GM21786 (cell line): Measurements from ENCODE around the gene PPP1R2B.
"Not testable (repeated sequence)": the region's sequence is repeated elsewhere in the genome, so short reads cannot be mapped to it uniquely, and the experiment has no call there.

Experiments used
- ATAC-seq: cut with Tn5 transposase; IDR thresholded peaks from one replicate; pipeline ENCODE4 v1.9.1; 2021; ENCODE audit not compliant: unreplicated experiment

The PPP1R2B gene

GRCh38 chr5:156850206-156850751, at the start of gene PPP1R2B:
PPP1R2B (plus strand) TSS chr5:156850295; CDS start chr5:156850563, 268 bp downstream.
- no peak for ATAC-seq

DNA sequence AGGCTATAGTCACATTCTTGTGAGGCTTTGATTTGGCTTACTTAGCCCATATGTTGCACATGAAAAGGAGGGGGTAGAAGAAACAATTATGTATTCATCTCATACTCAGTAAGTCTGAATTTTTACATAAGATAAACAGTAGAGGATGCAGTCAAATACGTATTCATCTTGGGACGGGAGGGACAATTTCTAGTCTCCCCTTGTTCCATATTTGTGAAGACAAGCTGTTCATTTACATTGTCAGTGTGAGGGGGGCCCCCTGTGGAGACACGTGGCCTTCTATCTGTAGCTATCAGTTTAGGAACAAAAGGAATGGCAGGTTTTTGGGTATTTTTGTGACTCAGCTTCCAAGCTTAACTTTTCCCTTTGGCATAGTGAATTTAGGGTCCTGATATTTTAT, 49.2 kb upstream of the PPP1R2B start:
- peak; percentile 43 for ATAC-seq

DNA sequence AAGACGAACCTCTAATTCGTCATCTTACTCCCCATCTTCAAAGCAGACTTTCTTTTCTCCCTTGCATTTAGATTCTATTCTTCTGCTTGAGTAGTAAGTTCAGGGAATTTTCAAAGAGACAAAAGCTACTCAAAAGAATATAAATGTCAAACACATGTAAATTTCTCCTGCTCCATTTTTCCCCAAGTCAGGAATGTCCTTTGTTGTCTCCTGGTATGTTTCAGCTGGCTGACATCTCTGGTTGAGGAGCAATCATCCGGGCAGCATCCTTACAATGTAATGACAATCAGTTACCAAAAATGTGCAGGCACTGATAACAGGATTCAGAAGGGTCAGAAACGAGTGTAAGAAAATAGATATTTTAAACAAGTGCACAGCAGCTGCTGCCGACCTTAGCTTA, 47.6 kb upstream of the PPP1R2B start:
- ATAC-seq, result no peak

GRCh38 chr5:156803404-156803803, 46.7 kb upstream of the PPP1R2B start:
- no peak for ATAC-seq

DNA sequence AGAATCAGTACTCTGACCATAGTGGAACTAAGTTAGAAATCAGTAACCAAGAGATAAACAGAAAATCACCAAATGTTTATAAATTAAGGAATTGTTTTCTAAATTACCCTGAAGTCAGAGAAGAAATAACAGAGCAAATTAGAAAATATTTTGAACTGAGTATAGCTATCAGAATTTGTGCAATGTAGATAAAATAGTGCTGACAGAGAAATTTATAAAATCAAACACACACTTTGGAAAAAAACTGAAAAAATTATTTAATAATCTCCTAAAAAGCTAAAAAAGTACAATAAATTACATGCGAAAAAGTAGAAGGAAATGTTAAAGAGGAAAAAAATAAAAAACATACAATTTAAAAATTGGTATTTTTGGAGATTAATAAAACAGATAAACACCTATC, 37.1 kb upstream of the PPP1R2B start:
- ATAC-seq, result no peak

- peak; percentile 64 for ATAC-seq
Measured at GRCh38 chr5:156815988-156816599, 34.0 kb upstream of the PPP1R2B start.

DNA sequence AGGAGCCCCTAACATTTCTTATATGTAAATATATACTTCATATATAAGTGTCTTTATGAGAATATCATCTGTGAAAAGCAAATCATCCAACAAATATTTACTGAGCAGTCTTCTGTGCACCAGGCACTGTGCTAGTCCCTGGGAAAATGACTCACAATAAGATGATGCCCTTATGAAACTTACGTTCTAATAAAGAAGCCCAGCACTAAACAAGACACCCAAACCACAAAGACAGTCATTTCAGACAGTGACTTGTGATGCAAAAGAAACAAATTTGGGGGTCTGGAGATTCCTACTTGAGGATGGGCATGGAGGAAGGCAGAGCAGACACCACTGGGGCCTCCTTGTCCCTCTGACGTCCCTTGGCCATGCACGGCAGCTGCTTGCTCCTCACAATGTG, 30.6 kb upstream of the PPP1R2B start:
- ATAC-seq, result no peak

- ATAC-seq, result no peak
Measured at GRCh38 chr5:156819967-156820581, 30.0 kb upstream of the PPP1R2B start.

DNA sequence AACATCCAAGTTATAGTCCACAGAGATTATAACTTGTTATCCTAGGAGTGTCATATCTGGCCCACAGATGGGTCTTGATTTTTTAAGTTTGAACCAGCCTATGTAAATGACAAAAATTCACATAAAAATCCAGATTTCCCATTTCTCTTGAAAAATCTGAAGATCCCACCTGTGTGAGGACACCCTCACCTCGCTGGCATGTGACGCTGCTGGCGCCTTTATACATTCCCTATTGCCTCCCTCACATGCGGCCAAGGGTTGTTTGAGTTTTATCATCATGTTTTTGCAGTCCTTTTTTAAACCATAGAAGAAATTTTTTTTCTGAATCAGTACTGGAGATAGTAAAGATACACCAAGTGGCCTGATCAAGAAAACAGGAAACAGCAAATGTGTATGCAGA, 25.9 kb upstream of the PPP1R2B start:
- ATAC-seq, result no peak

DNA sequence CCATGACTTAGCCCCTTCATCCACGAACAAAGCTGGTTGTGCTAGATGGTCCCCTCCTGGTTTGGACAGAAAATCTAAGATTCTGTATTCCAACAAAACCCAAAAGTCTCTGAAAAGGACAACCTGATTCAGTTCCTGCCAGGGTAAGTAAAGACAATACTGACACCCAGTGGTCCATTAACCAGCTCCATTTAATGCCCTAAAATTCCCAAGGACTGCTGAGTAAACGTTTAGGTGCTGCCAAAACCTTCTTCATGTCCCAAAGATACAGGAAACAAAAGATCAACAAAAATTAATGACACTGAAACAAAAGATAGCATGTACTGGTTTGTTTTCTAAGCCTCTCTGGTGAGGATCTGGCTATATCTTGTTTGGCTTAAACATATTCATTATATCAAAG, 25.3 kb upstream of the PPP1R2B start:
- no peak for ATAC-seq

GRCh38 chr5:156825688-156826087, 24.4 kb upstream of the PPP1R2B start:
- no peak for ATAC-seq

GRCh38 chr5:156826150-156826549, 23.9 kb upstream of the PPP1R2B start:
- peak; percentile 87 for ATAC-seq

DNA sequence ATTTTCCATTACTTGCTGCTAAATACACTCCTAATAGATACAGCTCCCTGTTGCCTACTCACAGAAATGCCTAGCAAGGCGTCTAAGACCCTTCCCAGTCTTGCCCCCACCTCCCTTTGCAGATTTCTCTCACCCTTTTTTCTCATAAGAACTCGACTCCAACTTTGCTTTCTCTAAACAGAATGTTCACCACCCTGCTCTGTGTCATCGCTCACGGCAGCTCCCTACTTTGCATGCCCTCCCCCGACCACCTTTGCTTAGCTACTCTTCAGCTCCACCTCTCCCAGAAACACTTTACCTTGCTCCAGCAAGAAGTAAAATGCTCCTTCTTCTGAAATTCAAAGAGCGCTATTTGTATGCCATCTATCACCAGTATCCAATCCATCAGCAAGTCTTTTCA, 15.2 kb upstream of the PPP1R2B start:
- ATAC-seq, result no peak

DNA sequence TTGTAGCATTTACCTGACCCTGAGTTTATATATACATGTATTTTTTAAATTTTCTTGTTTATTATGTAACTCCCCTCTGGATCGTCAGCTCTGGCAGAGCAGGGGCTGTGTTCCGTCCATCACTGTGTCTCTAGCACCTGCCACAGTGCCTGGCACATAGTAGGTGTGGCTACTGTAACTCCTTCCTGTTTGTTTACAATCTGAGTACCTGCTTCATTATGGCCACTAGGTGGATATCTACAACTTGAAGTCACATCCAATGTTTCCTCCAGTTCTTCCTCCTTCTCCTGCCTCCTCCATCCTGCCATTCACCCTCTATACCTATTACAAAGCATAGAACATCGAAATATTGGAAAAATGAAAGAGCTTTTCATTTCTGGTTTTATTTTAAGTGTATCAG, 14.2 kb upstream of the PPP1R2B start:
- ATAC-seq, result no peak

GRCh38 chr5:156836846-156837245, 13.2 kb upstream of the PPP1R2B start:
- no peak for ATAC-seq

DNA sequence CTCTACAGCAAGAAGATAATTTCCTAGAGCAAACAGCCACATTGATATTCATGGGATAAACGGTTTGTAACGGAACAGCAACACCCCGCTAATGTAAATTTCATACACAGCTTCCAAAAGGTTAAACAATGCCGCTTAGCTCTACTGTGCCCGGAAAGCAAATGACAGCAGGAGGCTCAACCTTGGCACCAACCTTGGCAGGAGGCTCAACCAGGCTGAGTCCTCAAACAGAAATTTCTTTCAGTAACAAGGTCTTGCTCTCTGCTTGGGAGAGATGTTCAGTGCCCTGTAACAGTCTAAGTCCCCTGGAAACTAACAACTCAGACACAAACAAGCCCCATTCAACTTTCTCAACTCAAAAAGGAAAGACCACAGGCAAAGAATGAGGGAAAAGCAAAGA, 11.1 kb upstream of the PPP1R2B start:
- ATAC-seq, result no peak

DNA sequence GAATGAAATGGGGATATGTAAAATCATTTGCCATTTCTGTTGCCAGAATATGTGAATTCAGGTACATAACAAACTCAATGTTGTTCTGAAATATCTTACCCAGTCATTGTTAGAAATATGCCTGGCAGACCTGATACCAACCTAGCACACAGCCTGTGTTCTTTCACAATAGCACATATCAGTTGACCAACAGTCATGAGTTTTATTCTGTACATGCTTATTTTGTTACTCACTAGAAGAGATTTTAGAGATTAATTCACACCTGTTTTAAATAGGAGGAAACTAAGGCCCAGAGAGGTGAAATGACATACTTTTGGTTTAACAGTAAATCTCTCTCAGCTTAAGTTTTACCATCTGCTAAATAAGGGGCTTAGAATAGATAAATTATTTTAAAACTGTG, 8.4 kb upstream of the PPP1R2B start:
- ATAC-seq, result no peak

DNA sequence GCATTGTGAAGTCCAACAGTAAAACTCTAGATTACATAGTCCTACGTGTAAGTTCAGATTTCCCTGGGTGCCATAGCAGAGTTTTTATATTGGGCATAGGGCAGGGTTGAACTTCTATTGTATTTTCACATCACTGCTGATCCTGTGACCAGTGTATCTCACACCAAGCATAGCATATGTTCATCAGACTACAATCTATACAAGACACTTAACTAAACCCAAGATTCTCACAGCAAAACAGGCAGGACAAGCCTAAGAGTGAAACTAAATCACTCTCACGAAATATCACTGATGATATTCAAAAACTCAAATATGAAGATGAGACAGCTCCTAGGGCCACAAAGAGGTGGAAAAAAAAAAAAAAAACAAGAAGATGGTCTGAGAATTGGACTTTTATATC, 3.2 kb upstream of the PPP1R2B start:
- ATAC-seq, result no peak

GRCh38 chr5:156848447-156848846, 1.6 kb upstream of the PPP1R2B start:
- not testable (repeated sequence) for ATAC-seq

- ATAC-seq, result no peak
Measured at GRCh38 chr5:156851880-156852279, 1.8 kb downstream of the PPP1R2B start.

- ATAC-seq, result not testable (repeated sequence)
Measured at GRCh38 chr5:156853055-156853454, 3.0 kb downstream of the PPP1R2B start.

GRCh38 chr5:156865427-156865826, 15.3 kb downstream of the PPP1R2B start:
- no peak for ATAC-seq

- ATAC-seq, result no peak
Measured at GRCh38 chr5:156870498-156870839, 20.4 kb downstream of the PPP1R2B start.
